Prostate gland (tissue), 2 donors: ENCODE measurements around the gene MEF2A. TPM values are rescaled to one million over a fixed set of nuclear protein-coding genes. Genes with fewer than 3 reads are reported as not detected.
A peak's percentile ranks its signal among the peaks of the same experiment; 100 is the strongest.

ENCODE experiments used
- DNase-seq: peaks from one replicate; pipeline ENCODE4 v3.0.0-alpha.2; 2019; ENCODE audit warnings: low spot score
- H3K27ac ChIP-seq, 2 donors: fragments of 200-600 bp; sonication (generic); 2 replicates each; pipeline ENCODE4 v1.5.1; 2017 to 2019
- H3K27me3 ChIP-seq: fragments of 200-600 bp; sonication (generic); replicated peaks from 2 replicates; pipeline ENCODE4 v1.5.1; 2019; ENCODE audit not compliant: insufficient read depth
- H3K36me3 ChIP-seq, 2 donors: fragments of 200-600 bp; sonication (generic); 1 replicate in 1 of 2; 2 replicates in 1 of 2; pipeline versions ENCODE4 v1.5.1 to v1.8.1; 2017 to 2019
- H3K4me1 ChIP-seq: fragments of 200-600 bp; sonication (generic); replicated peaks from 2 replicates; pipeline ENCODE4 v1.5.1; 2019
- H3K4me3 ChIP-seq, 2 donors: fragments of 200-600 bp; sonication (generic); 2 replicates each; pipeline ENCODE4 v1.5.1; 2017 to 2019
- H3K9me3 ChIP-seq: fragments of 200-600 bp; sonication (generic); 2 replicates; pipeline ENCODE4 v1.5.1; 2017
- CTCF ChIP-seq, 4 experiments: fragments of 200-600 bp in 2 of 4; fragments of 450-650 bp in 2 of 4; sonication (generic) in 2 of 4; IDR thresholded peaks; 1 replicate in 3 of 4; 2 replicates in 1 of 4; pipeline ENCODE4 v1.5.1; 2016 to 2019; ENCODE audit warnings: antibody characterized with exemption in 4 of 4, mild to moderate bottlenecking in 2 of 4, moderate library complexity in 2 of 4
- POLR2A ChIP-seq: fragments of 450-650 bp; IDR thresholded peaks from one replicate; pipeline ENCODE4 v1.6.1; 2016; ENCODE audit warnings: antibody characterized with exemption, mild to moderate bottlenecking
- POLR2AphosphoS5 ChIP-seq: sonication (generic); formaldehyde crosslinking; IDR thresholded peaks from one replicate; pipeline ENCODE4 v1.6.1; 2017; ENCODE audit warnings: antibody characterized with exemption
- WGBS: methylation state at CpG from one replicate; pipeline ENCODE4 v1.1.5; 2018; 5-methylcytosine and 5-hydroxymethylcytosine counted together
- intact Hi-C: fragments of 100-400 bp; cut with DNase I; formaldehyde crosslinking; loops from one replicate; pipeline ENCODE4 v1.14.2; 2022
- total RNA-seq, 2 donors: library from RNA; depleted of rRNA; stranded (reverse); fragments of >200 nt; gene quantifications; one replicate each; pipeline ENCODE4 v1.1.0, GENCODE V29; 2016

Gene MEF2A
- total RNA-seq, 2 donors from 2014 or later, result 40.1 to 68.0 TPM

GRCh38 chr15:99566157-99566897 is 543 bp downstream of the MEF2A start:
- H3K36me3 ChIP-seq, result no peaks in the 10 kb centered on the region
- H3K4me1 ChIP-seq, result peaks cover 4% of the 10 kb centered on the region
- intact Hi-C loops, result loop anchor here (5.0 to 10.0 kb wide), 4 partner anchors 89 to 462 kb away; partner anchors contain the start of gene SYNM
- H3K9me3 ChIP-seq, result no peaks in the 10 kb centered on the region
- DNase-seq, result no peak
- TF ChIP-seq POLR2AphosphoS5 (no peak), CTCF (IDR thresholded peaks at IDR 0.05) (no peak), POLR2A (peak; percentile 23)
- H3K27ac ChIP-seq, result peak overlapping the region; percentile 98 to 99
- H3K4me3 ChIP-seq, result peak overlapping the region; percentile 97 to 98
- no peaks in the 10 kb centered on the region for H3K27me3 ChIP-seq
- WGBS, result under 1% methylated on average over 33 of the region's 69 CpGs

GRCh38 chr15:99568625-99569352 is 3.0 kb downstream of the MEF2A start:
- 68% methylated on average over 9 of the region's 9 CpGs for WGBS
- Histone ChIP-seq H3K4me3 (no peak overlapping the region), H3K27ac (no peak overlapping the region), H3K9me3 (no peaks in the 10 kb centered on the region), H3K4me1 (peaks cover 5% of the 10 kb centered on the region), H3K27me3 (no peaks in the 10 kb centered on the region), H3K36me3 (no peaks in the 10 kb centered on the region)
- DNase-seq, result no peak
- TF ChIP-seq CTCF (IDR thresholded peaks at IDR 0.05) (no peak), POLR2A (no peak), POLR2AphosphoS5 (no peak)
- intact Hi-C loops, result loop anchor here (5.0 to 10.0 kb wide), 4 partner anchors 91 to 464 kb away; partner anchors contain the start of gene SYNM

- no peaks in the 10 kb centered on the region for H3K36me3 ChIP-seq
- WGBS, result 85% methylated on average over 3 of the region's 3 CpGs
- no peaks in the 10 kb centered on the region for H3K27me3 ChIP-seq
- peaks cover 5% of the 10 kb centered on the region for H3K4me1 ChIP-seq
- TF ChIP-seq POLR2AphosphoS5 (no peak), POLR2A (no peak), CTCF (IDR thresholded peaks at IDR 0.05) (no peak)
- no peak overlapping the region for H3K27ac ChIP-seq
- no peak overlapping the region for H3K4me3 ChIP-seq
- intact Hi-C loops, result no loop called here
- H3K9me3 ChIP-seq, result no peaks in the 10 kb centered on the region
- no peak for DNase-seq
Observed at GRCh38 chr15:99571299-99571698, 5.5 kb downstream of the MEF2A start.

- Histone ChIP-seq H3K27me3 (no peaks in the 10 kb centered on the region), H3K9me3 (no peaks in the 10 kb centered on the region), H3K36me3 (no peaks in the 10 kb centered on the region), H3K27ac (no peak overlapping the region), H3K4me3 (no peak overlapping the region), H3K4me1 (peaks cover 5% of the 10 kb centered on the region)
- TF ChIP-seq POLR2AphosphoS5, result peak; percentile 38
- no peak for TF ChIP-seq CTCF (IDR thresholded peaks at IDR 0.05)
- no peak for TF ChIP-seq POLR2A
- DNase-seq, result no peak
- intact Hi-C loops, result no loop called here
- WGBS, result 64% methylated on average over 4 of the region's 4 CpGs
Observed at GRCh38 chr15:99574048-99574447, 8.3 kb downstream of the MEF2A start.
